ENCODE results near the gene ANXA10.

- TF ChIP-seq CTCF (conservative IDR thresholded peaks at IDR 0.05; ENCODE audit: low read length), result no peak
- no peak for TF ChIP-seq EZH2phosphoT487 (IDR thresholded peaks at IDR 0.05; ENCODE audit: borderline replicate concordance, low read depth, low read length)
These were observed 47.0 kb downstream of the ANXA10 start for GRCh38 chr4:168139336-168139735.

Measured in OCI-LY7 (cell line).